Measurements from ENCODE around the gene DUSP22. TPM values are rescaled to one million over a fixed set of nuclear protein-coding genes. Genes with fewer than 3 reads are reported as not detected.
A peak's percentile ranks its signal among the peaks of the same experiment; 100 is the strongest.

Gene DUSP22
- total RNA-seq, 4 donors from 2014 or later: 34.7 to 75.9 (median 48.5) TPM

- Histone ChIP-seq H3K27me3 (no peaks in the 10 kb centered on the region), H3K36me3 (no peaks in the 10 kb centered on the region), H3K4me1 (peaks cover 0 to 14% (median 3%) of the 10 kb centered on the region in 4 donors), H3K27ac (no peak overlapping the region), H3K4me3 (no peak overlapping the region), H3K9me3 (no peaks in the 10 kb centered on the region)
- peak in 1 of 3 donors; percentile 48 for DNase-seq
- TF ChIP-seq POLR2A (IDR thresholded peaks at IDR 0.05) (no peak), CTCF (IDR thresholded peaks at IDR 0.05) (no peak)
Observed at GRCh38 chr6:381742-382461, 89.6 kb downstream of the DUSP22 start.

GRCh38 chr6:382883-383810 is 90.9 kb downstream of the DUSP22 start:
- DNase-seq: peak in 1 of 3 donors; percentile 37
- H3K9me3 ChIP-seq: no peaks in the 10 kb centered on the region
- H3K4me3 ChIP-seq: no peak overlapping the region
- no peaks in the 10 kb centered on the region for H3K36me3 ChIP-seq
- H3K27me3 ChIP-seq: no peaks in the 10 kb centered on the region
- H3K27ac ChIP-seq: no peak overlapping the region
- TF ChIP-seq CTCF (IDR thresholded peaks at IDR 0.05): no peak
- TF ChIP-seq POLR2A (IDR thresholded peaks at IDR 0.05): no peak
- peaks cover 0 to 14% (median 3%) of the 10 kb centered on the region in 4 donors for H3K4me1 ChIP-seq

GRCh38 chr6:383856-384255 is 91.6 kb downstream of the DUSP22 start:
- DNase-seq: no peak
- Histone ChIP-seq H3K36me3 (no peaks in the 10 kb centered on the region), H3K27ac (no peak overlapping the region), H3K4me3 (no peak overlapping the region), H3K4me1 (peaks cover 0 to 12% (median 3%) of the 10 kb centered on the region in 4 donors), H3K9me3 (no peaks in the 10 kb centered on the region), H3K27me3 (no peaks in the 10 kb centered on the region)
- no peak for TF ChIP-seq CTCF (IDR thresholded peaks at IDR 0.05)
- no peak for TF ChIP-seq POLR2A (IDR thresholded peaks at IDR 0.05)

GRCh38 chr6:384898-385297 is 92.6 kb downstream of the DUSP22 start:
- TF ChIP-seq CTCF (IDR thresholded peaks at IDR 0.05) (no peak), POLR2A (IDR thresholded peaks at IDR 0.05) (no peak)
- H3K27me3 ChIP-seq: no peaks in the 10 kb centered on the region
- peaks cover 0 to 2% (median 0%) of the 10 kb centered on the region in 4 donors for H3K4me1 ChIP-seq
- no peaks in the 10 kb centered on the region for H3K9me3 ChIP-seq
- H3K27ac ChIP-seq: no peak overlapping the region
- no peak for DNase-seq
- no peaks in the 10 kb centered on the region for H3K36me3 ChIP-seq
- no peak overlapping the region for H3K4me3 ChIP-seq

GRCh38 chr6:385614-386013 is 93.3 kb downstream of the DUSP22 start:
- Histone ChIP-seq H3K36me3 (no peaks in the 10 kb centered on the region), H3K4me1 (no peaks in the 10 kb centered on the region), H3K27ac (no peak overlapping the region), H3K4me3 (no peak overlapping the region), H3K27me3 (peaks cover 0 to 4% of the 10 kb centered on the region in 2 donors), H3K9me3 (no peaks in the 10 kb centered on the region)
- TF ChIP-seq CTCF (IDR thresholded peaks at IDR 0.05) (no peak), POLR2A (IDR thresholded peaks at IDR 0.05) (no peak)
- no peak for DNase-seq

Measured in Peyer's patch (tissue), 4 donors.